Right lung (tissue), 5 donors: ENCODE results near the gene NEURL1. TPM values are rescaled to one million over a fixed set of nuclear protein-coding genes. Genes with fewer than 3 reads are reported as not detected.
"Not testable (repeated sequence)": the region's sequence is repeated elsewhere in the genome, so short reads cannot be mapped to it uniquely, and the experiment has no call there.

Experiments used
- DNase-seq, 2 donors: peaks; one replicate each; pipeline ENCODE4 v3.0.0-alpha.2; 2013
- polyA plus RNA-seq, 5 donors: library from polyadenylated mRNA; unstranded; fragments of 120-200 nt; gene quantifications; one replicate each; pipeline versions ENCODE4 v1.2.1 to v1.2.3, GENCODE V29; 2013; ENCODE audit warnings: inconsistent platforms in 1 of 5, low replicate concordance in 1 of 5; ENCODE audit not compliant: insufficient read length in 5 of 5, insufficient read depth in 1 of 5

Gene NEURL1
- polyA plus RNA-seq, 5 donors, result 0.99 to 2.7 (median 1.3) TPM

DNA sequence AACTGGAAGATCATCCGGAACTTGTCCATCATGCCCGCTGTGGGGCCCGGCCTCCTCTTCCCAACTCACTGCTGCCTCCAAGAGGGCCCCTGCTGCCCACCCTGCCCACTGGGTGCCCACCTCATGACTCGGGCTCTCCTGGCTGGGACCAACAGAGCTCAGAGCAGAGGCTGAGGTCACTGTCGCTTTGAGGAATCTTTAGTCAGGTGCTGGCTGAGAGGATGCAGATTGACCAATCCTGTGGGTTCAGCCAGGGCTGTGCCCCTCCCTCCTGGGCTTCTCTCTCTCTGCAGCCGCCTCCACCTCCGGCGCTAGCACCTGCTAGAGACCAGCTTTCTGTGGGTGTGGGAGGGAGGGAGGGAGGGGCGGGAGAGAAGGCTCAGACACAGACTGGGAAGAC, 34.8 kb upstream of the NEURL1 start, which contains the start of gene CALHM1:
Gene CALHM1, minus strand, starts transcription at position 181 of the 400 bp plus-strand sequence. Its CDS starts 149 bp downstream, at position 32.
- no peak for DNase-seq

DNA sequence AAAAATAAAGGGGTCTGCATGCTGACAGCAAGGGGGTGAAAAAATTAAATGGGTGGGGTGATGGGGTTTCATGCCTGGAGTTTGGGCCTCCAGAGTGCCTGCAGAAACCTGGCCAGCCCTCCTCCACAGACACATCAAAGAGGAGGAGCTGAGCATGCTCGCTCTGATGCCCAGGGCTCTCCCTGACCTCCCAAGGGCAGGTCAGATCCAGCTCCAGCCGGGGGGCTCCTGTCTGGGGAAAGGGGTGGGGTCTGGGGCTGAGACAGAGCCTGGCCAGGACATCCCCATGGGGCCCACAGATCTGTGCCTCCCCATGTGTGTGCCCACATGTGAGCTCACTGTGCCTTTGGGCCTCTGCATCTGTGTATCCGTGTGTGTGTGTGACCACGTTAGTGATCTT, 33.9 kb upstream of the NEURL1 start:
- DNase-seq, result no peak

- DNase-seq, result no peak
These were observed 30.0 kb upstream of the NEURL1 start for GRCh38 chr10:103463499-103463898.

GRCh38 chr10:103465411-103466179, 27.9 kb upstream of the NEURL1 start:
- DNase-seq, result no peak

GRCh38 chr10:103466734-103467133, 26.8 kb upstream of the NEURL1 start:
- no peak for DNase-seq

DNA sequence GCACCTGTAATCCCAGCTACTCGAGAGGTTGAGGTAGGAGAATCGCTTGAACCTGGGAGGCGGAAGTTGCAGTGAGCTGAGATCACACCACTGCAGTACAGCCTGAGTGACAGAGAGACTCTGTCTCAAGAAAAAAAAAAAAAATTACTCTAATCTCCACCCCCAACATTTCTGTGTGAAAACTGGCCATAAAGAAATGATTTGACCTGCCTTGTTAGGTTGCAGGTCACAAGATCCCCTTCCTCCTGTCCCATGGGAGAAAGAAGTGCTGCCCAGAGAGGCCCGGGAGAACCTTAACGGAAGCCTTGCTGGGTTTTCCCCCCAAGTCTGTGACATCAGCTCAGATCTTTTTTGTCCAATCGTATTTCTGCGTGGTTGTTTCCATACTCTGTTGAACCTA, 26.1 kb upstream of the NEURL1 start:
- no peak for DNase-seq

DNA sequence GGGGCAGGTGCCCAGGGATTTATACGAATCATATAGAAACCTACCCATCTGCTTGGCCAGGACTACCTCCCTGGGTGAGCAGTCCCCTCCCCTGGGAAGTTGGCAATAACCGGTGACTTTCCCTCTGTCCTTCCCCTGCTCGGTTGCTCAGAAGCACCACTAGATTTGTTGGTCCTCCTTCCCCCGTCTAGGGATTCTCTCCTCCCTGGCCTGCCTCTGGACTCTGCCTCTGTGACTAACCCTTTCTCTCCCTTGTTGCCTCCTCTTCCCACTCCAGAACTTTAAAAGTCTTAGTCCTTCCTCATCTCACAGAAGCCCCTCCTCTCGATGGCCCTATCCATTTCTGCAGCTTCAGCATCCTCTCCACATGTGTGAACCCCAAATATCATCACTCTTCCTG, 24.3 kb upstream of the NEURL1 start:
- DNase-seq, result no peak

- no peak for DNase-seq
These were observed 22.5 kb upstream of the NEURL1 start for GRCh38 chr10:103470761-103471653.

DNA sequence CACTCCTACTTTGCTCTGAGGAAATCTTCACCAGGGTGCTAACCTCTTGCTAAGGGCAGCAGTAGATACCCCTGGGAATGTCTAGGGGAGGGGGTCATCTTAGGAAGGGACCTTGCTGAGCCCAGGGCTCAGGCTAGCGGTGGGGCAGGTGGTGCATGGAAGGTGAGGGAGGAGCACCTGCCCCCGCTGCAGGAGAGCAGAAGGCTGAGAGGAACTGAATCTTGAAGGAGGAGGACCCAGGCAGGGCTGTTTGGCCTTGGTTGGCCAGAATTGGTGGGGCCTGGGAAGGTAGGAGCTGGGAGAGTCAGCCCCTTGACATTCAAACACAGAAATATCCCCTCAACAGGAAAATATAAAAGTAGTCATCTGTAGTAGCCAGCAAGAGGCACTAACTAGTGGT, 21.5 kb upstream of the NEURL1 start:
- no peak for DNase-seq

DNA sequence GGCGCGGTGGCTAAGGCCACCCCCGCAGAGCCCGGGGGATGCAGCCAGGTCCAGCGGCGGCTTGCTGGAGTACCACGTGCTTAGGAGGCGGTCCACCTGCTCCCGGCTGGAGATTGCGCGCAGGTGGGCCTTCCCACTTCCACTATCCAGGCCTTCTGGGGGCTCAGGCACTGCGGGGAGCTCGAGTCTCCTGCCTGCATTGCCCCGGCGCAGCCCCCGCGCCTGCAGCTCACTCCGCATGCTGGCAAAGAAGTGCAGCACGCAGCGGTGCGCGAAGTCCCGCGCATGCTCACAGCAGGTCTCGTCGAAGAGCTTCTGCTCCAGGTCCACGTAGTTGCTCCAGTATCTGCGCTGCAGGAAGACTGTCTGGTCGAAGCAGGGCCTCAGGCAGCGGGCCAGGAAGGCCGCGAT, 20.2 kb upstream of the NEURL1 start:
- no peak for DNase-seq

DNA sequence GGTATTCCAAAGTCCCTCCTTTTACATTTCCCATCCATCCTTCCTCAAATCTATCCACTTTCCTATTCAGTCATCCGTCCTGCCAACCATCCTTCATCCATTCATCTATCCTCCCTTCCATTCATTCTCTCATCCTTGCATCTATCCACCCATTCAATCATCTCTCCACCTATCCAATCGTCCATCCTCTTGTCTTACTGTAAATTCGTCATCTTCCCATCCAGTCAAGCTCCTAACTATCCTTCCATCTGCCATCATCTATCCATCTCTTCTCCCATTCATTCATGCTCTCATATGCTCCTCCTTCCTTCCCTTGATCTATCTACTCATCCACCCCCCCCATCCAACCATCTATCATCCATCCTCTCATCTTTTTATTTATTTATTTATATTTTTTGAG, 19.4 kb upstream of the NEURL1 start:
- no peak for DNase-seq

- no peak for DNase-seq
These were observed 18.1 kb upstream of the NEURL1 start for GRCh38 chr10:103475437-103475836.

DNA sequence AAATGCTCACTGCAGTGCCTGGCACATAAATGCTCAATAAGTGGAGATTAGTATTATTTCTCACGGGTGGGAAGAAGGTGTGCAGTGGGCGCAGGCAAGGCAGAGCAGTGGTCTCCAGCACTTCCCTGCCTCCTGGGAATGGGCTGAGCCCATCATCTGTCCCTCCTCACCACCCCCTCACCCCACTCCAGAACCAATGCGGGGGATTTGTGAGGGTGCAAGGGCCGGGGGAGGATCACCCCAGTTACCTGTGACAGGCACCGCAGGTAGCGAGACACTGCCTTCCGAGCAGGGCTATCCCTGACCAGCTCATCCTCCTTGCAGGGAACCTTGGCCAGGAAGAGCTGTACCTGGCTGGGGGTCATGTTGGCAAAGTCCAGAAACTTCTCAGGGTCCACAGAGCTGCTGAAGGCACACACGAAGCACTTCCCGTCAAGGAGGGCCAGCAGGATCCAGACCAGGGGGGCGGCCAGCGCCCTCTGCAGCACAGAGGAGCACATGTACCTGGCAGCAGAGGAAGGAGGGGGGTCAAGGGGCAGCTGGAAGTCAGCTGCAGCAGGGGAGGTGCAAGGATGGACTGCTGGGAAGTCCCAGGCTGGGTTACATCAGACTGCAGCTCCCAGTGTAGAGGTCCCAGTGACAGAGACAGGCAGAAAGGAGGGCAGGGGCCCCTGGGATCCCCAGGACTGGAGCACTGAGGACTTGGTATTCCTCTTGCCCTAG, 17.3 kb upstream of the NEURL1 start:
- DNase-seq, result no peak

- no peak for DNase-seq
These were observed 14.8 kb upstream of the NEURL1 start for GRCh38 chr10:103478671-103479070.

DNA sequence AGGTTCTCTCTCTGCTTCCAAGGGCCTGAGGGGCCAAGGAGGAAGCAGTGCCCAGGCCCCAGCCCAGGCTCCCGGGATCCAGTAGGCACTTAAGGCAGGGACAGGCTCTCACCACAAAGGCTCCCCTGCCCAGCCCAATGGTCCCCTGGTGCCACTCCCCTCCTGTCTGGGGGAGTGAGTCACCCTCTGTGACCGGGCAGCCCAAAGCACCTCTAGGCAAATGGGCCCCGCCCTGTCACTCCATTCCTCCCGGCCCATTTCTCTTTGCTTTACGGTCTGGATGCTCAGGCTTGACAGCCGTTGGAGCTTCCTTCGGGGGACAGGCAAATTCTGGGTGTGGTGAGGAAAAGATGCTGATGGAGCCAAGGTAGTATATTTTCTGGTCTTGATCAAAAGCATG, 14.4 kb upstream of the NEURL1 start, which contains the start of gene CALHM3:
Gene CALHM3, minus strand, starts transcription at position 106 of the 400 bp plus-strand sequence. CDS start 208 bp downstream, outside the sequence.
- DNase-seq, result no peak

GRCh38 chr10:103480521-103480920, 13.0 kb upstream of the NEURL1 start:
- DNase-seq, result no peak

GRCh38 chr10:103481974-103482531, 11.5 kb upstream of the NEURL1 start:
- DNase-seq, result no peak

DNA sequence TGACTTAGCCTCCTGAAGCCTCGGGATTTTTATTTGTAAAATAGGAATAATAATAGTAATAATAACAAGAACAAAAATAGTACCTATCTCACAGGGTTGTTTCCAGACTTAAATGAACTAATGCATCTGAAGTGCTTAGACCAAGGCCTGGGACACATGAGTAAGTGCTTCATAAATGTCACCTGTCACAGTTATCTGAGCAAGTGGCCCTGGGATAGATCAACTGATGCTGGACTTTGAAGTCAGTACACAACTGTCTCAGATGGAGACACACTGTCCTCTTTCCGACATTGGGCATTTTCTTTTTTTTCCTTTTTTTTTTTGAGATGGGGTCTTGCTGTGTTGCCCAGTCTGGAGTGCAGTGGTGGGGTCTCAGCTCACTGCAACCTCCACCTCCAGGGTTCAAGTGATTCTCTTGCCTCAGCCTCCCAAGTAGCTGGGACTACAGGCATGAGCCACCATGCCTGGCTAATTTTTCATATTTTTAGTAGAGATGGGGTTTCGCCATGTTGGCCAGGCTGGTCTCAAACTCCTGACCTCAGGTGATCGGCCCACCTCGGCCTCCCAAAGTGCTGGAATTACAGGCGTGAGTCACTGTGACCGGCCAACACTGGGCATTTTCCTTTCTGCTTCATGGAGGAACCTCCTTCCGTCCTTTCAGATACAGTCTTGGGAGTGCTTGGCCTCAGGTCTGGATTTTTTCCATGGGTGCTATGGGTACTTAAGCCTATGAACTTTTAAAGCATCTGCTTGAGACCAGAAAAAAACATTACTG, 6.7 kb upstream of the NEURL1 start:
- DNase-seq, result not testable (repeated sequence)

- DNase-seq, result no peak
These were observed 6.1 kb upstream of the NEURL1 start for GRCh38 chr10:103487410-103487708.

DNA sequence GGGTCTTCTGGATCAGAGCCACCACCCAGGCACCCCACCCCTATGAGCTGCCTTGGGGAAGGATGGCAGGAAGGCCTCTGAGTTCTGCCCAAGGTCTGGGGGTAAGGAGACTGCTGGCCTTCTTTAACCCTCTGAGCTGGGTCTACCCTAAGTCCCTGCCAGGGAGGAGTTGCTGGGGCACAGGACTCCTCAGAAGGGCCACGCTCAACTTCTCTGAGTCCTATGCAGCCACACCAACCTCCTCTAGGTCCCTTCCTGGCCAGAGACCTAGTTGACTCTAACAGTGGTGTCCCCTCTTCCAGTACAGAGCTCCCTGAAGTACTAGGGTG, 2.6 kb upstream of the NEURL1 start:
- no peak for DNase-seq

DNA sequence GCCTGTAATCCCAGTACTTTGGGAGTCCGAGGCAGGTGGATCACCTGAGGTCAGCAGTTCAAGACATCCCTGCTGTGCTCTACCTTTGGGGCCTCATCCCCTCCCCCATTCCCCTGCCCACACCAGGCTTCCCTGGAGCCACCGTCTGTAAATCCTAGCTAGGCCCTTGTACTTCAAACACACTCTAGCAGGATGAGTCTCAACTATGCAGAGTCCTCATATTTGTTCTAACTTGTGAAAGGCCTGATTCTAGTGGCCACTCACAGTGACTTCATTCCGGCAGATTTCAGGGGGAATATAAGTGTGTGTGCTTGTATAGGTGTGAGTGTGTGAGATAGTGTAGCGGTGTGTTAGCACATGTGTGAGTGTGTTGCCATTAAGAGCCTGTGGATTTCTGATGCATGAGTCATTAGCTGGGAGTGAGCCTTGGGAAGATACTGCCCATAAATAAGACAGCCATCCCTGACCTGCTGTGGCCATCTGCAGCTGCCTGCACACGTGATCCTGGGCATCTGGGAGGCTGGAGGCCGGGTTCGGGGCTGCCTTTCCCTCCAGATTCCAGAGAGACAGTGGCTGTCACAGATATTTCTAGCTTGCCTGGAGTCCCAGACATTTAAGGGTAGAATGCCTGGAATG, 1.7 kb upstream of the NEURL1 start:
- no peak for DNase-seq
